ENCODE data around the gene ADAMTS1. TPM values are rescaled to one million over a fixed set of nuclear protein-coding genes. Genes with fewer than 3 reads are reported as not detected.

Gene ADAMTS1
- total and polyA plus RNA-seq, 2 donors (not counting 1 experiment from before 2014, with no cell fraction given), result 186 to 200 TPM

- Histone ChIP-seq H4K20me1 (ENCODE audit: control insufficient read depth, extremely low read depth, insufficient read depth, low read length) (peaks cover 1% of the 10 kb centered on the region), H2AFZ (ENCODE audit: low read length) (no peak overlapping the region), H3K4me3 (replicated peaks in 1 of 4; ENCODE audit: control extremely low read depth in 1 of 4, insufficient read depth in 1 of 4, low read depth in 3 of 4, low read length in 4 of 4) (no peak overlapping the region), H3K9me3 (ENCODE audit: control insufficient read depth, insufficient read depth, low read depth, low read length) (no peaks in the 10 kb centered on the region), H3K4me1 (ENCODE audit: control insufficient read depth, extremely low read depth, insufficient read depth, low read length) (peaks cover 4% of the 10 kb centered on the region), H3K4me2 (ENCODE audit: extremely low read depth, insufficient read depth, low read length) (no peak overlapping the region), H3K36me3 (ENCODE audit: control insufficient read depth, insufficient read depth, low read length) (peaks cover 7% of the 10 kb centered on the region), H3K9ac (ENCODE audit: insufficient read depth, low read length) (no peak overlapping the region), H3K27ac (ENCODE audit: insufficient read depth, low read length) (no peak overlapping the region), H3K27me3 (ENCODE audit: control insufficient read depth, insufficient read depth, low read length) (no peaks in the 10 kb centered on the region), H3K79me2 (ENCODE audit: control insufficient read depth, insufficient read depth, low read length) (no peaks in the 10 kb centered on the region)
- DNase-seq (ENCODE audit: low read depth in 2 of 2), result no peak
- TF ChIP-seq CTCF (conservative IDR thresholded peaks at IDR 0.05 in 1 of 2, IDR thresholded peaks at IDR 0.05 in 1 of 2; ENCODE audit: low read depth in 1 of 2, low read length in 2 of 2) (no peak), EZH2 (IDR thresholded peaks at IDR 0.05; ENCODE audit: low read length, missing control alignments) (no peak)
Measured at GRCh38 chr21:26832546-26832945, 12.7 kb downstream of the ADAMTS1 start.

- H3K4me3 ChIP-seq (replicated peaks in 1 of 4; ENCODE audit: control extremely low read depth in 1 of 4, insufficient read depth in 1 of 4, low read depth in 3 of 4, low read length in 4 of 4), result no peak overlapping the region
- no peaks in the 10 kb centered on the region for H4K20me1 ChIP-seq (ENCODE audit: control insufficient read depth, extremely low read depth, insufficient read depth, low read length)
- H3K4me2 ChIP-seq (ENCODE audit: extremely low read depth, insufficient read depth, low read length), result no peak overlapping the region
- no peak for TF ChIP-seq EZH2 (IDR thresholded peaks at IDR 0.05; ENCODE audit: low read length, missing control alignments)
- TF ChIP-seq CTCF (conservative IDR thresholded peaks at IDR 0.05 in 1 of 2, IDR thresholded peaks at IDR 0.05 in 1 of 2; ENCODE audit: low read depth in 1 of 2, low read length in 2 of 2), result no peak
- H3K27me3 ChIP-seq (ENCODE audit: control insufficient read depth, insufficient read depth, low read length), result no peaks in the 10 kb centered on the region
- DNase-seq (ENCODE audit: low read depth in 2 of 2), result peak in 1 of 2 donors; percentile 9
- H3K27ac ChIP-seq (ENCODE audit: insufficient read depth, low read length), result no peak overlapping the region
- H3K9ac ChIP-seq (ENCODE audit: insufficient read depth, low read length), result no peak overlapping the region
- H3K9me3 ChIP-seq (ENCODE audit: control insufficient read depth, insufficient read depth, low read depth, low read length), result no peaks in the 10 kb centered on the region
- no peaks in the 10 kb centered on the region for H3K79me2 ChIP-seq (ENCODE audit: control insufficient read depth, insufficient read depth, low read length)
- H3K4me1 ChIP-seq (ENCODE audit: control insufficient read depth, extremely low read depth, insufficient read depth, low read length), result no peaks in the 10 kb centered on the region
- no peak overlapping the region for H2AFZ ChIP-seq (ENCODE audit: low read length)
- H3K36me3 ChIP-seq (ENCODE audit: control insufficient read depth, insufficient read depth, low read length), result no peaks in the 10 kb centered on the region
Measured at GRCh38 chr21:26826801-26827200, 18.4 kb downstream of the ADAMTS1 start.

GRCh38 chr21:26820509-26820908, 24.7 kb downstream of the ADAMTS1 start:
- H3K27ac ChIP-seq (ENCODE audit: insufficient read depth, low read length), result no peak overlapping the region
- no peak overlapping the region for H3K9ac ChIP-seq (ENCODE audit: insufficient read depth, low read length)
- no peak overlapping the region for H2AFZ ChIP-seq (ENCODE audit: low read length)
- H3K9me3 ChIP-seq (ENCODE audit: control insufficient read depth, insufficient read depth, low read depth, low read length), result no peaks in the 10 kb centered on the region
- H3K4me3 ChIP-seq (replicated peaks in 1 of 4; ENCODE audit: control extremely low read depth in 1 of 4, insufficient read depth in 1 of 4, low read depth in 3 of 4, low read length in 4 of 4), result no peak overlapping the region
- no peaks in the 10 kb centered on the region for H4K20me1 ChIP-seq (ENCODE audit: control insufficient read depth, extremely low read depth, insufficient read depth, low read length)
- no peaks in the 10 kb centered on the region for H3K4me1 ChIP-seq (ENCODE audit: control insufficient read depth, extremely low read depth, insufficient read depth, low read length)
- no peak for TF ChIP-seq EZH2 (IDR thresholded peaks at IDR 0.05; ENCODE audit: low read length, missing control alignments)
- no peak for TF ChIP-seq CTCF (conservative IDR thresholded peaks at IDR 0.05 in 1 of 2, IDR thresholded peaks at IDR 0.05 in 1 of 2; ENCODE audit: low read depth in 1 of 2, low read length in 2 of 2)
- no peak overlapping the region for H3K4me2 ChIP-seq (ENCODE audit: extremely low read depth, insufficient read depth, low read length)
- no peaks in the 10 kb centered on the region for H3K36me3 ChIP-seq (ENCODE audit: control insufficient read depth, insufficient read depth, low read length)
- no peak for DNase-seq (ENCODE audit: low read depth in 2 of 2)
- no peaks in the 10 kb centered on the region for H3K79me2 ChIP-seq (ENCODE audit: control insufficient read depth, insufficient read depth, low read length)
- no peaks in the 10 kb centered on the region for H3K27me3 ChIP-seq (ENCODE audit: control insufficient read depth, insufficient read depth, low read length)

Data from fibroblast of lung (primary cell).